GM12878 (cell line): Measurements from ENCODE around the gene PRKAG3.

ENCODE experiments used
- BACH1 ChIP-seq: fragments of 450-650 bp; IDR thresholded peaks from 2 replicates; pipeline ENCODE4 v1.6.1; 2017; ENCODE audit warnings: mild to moderate bottlenecking, borderline replicate concordance
- CEBPZ ChIP-seq: fragments of 150-350 bp; IDR thresholded peaks from 2 replicates; pipeline ENCODE4 v1.6.1; 2016; ENCODE audit warnings: low read depth, low read length
- CHD4 ChIP-seq: fragments of 200-600 bp; sonication (generic); IDR thresholded peaks from 2 replicates; pipeline ENCODE4 v1.6.1; 2016; ENCODE audit warnings: mild to moderate bottlenecking
- CTCF ChIP-seq, 3 experiments: IDR thresholded peaks in 2 of 3; conservative IDR thresholded peaks in 1 of 3; 2 replicates each; pipeline ENCODE4 v1.5.1; 2011; ENCODE audit warnings: low read depth in 3 of 3, low read length in 3 of 3, mild to moderate bottlenecking in 3 of 3, control low read depth in 2 of 3, moderate library complexity in 2 of 3, inconsistent platforms in 1 of 3, mixed read lengths in 1 of 3; ENCODE audit not compliant: control insufficient read depth in 2 of 3, insufficient read depth in 1 of 3; ENCODE audit errors: extremely low read depth in 1 of 3
- EGR1 ChIP-seq, 2 experiments: IDR thresholded peaks; 1 replicate in 1 of 2; 2 replicates in 1 of 2; pipeline ENCODE4 v1.6.1; 2011 to 2012; ENCODE audit warnings: low read depth in 2 of 2, low read length in 2 of 2, borderline replicate concordance in 1 of 2, mild to moderate bottlenecking in 1 of 2, moderate library complexity in 1 of 2
- FOXK2 ChIP-seq: fragments of 450-650 bp; IDR thresholded peaks from 2 replicates; pipeline ENCODE4 v1.6.1; 2017; ENCODE audit warnings: mild to moderate bottlenecking, moderate library complexity
- HDAC2 ChIP-seq: fragments of 200-600 bp; sonication (generic); IDR thresholded peaks from 2 replicates; pipeline ENCODE4 v1.6.1; 2017
- JUND ChIP-seq: IDR thresholded peaks from 2 replicates; pipeline ENCODE4 v1.6.1; 2012; ENCODE audit warnings: low read depth, mild to moderate bottlenecking, low read length, improper control_type of control experiment, moderate library complexity
- MXI1 ChIP-seq: fragments of 150-350 bp; IDR thresholded peaks from 2 replicates; pipeline ENCODE4 v1.6.1; 2011; ENCODE audit warnings: low read depth, mild to moderate bottlenecking, inconsistent platforms, low read length, improper control_type of control experiment
- MYC ChIP-seq: IDR thresholded peaks from 2 replicates; pipeline ENCODE4 v1.6.1; 2011; ENCODE audit warnings: mild to moderate bottlenecking, low read length, moderate library complexity, inconsistent platforms; ENCODE audit not compliant: insufficient read depth, insufficient replicate concordance, insufficient read length, severe bottlenecking
- NFXL1 ChIP-seq: fragments of 450-650 bp; IDR thresholded peaks from 2 replicates; pipeline ENCODE4 v1.6.1; 2017; ENCODE audit warnings: antibody characterized with exemption, mild to moderate bottlenecking, borderline replicate concordance
- POLR2AphosphoS2 ChIP-seq: IDR thresholded peaks from 2 replicates; pipeline ENCODE4 v1.6.1; 2011; ENCODE audit warnings: low read depth, mild to moderate bottlenecking, low read length, improper control_type of control experiment, moderate library complexity
- PRDM15 ChIP-seq: fragments of 450-650 bp; formaldehyde crosslinking; IDR thresholded peaks from 2 replicates; pipeline ENCODE4 v1.4.0; 2020; ENCODE audit warnings: mild to moderate bottlenecking, moderate library complexity
- SPI1 ChIP-seq: IDR thresholded peaks from 2 replicates; pipeline ENCODE4 v1.6.1; 2011; ENCODE audit warnings: low read depth, mild to moderate bottlenecking, low read length, moderate library complexity, borderline replicate concordance; ENCODE audit not compliant: insufficient read depth

DNA sequence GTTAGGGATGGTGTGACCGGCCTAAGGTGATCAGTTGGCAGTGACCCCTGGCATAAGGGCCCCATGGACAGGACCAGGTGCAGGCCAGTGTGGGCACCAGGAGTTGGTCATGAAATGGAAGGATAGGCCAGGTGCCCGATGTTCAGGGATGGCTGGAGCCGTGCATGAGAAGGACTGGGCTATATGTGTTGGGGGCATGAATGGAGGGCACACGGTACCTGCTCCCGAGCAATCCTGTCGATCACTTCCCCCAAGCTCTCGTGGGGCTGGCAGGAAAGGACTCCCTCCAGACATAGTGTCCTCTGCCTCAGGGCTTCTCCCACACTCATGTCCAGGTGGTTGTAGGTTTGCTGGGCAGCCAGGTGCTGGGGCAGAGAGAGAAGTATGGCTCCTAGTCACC lies 7.6 kb downstream of the PRKAG3 start:
- no peak for TF ChIP-seq CTCF (IDR thresholded peaks at IDR 0.05 in 2 of 3, conservative IDR thresholded peaks at IDR 0.05 in 1 of 3; ENCODE audit: control insufficient read depth in 2 of 3, extremely low read depth in 1 of 3, insufficient read depth in 1 of 3, low read depth in 3 of 3, low read length in 3 of 3)
- no peak for TF ChIP-seq JUND
- no peak for TF ChIP-seq POLR2AphosphoS2
- TF ChIP-seq FOXK2: no peak
- TF ChIP-seq NFXL1: no peak
- TF ChIP-seq CHD4: no peak
- TF ChIP-seq CEBPZ: no peak
- no peak for TF ChIP-seq MYC
- TF ChIP-seq BACH1: no peak
- TF ChIP-seq EGR1 (IDR thresholded peaks at IDR 0.05; ENCODE audit: borderline replicate concordance in 1 of 2, low read depth in 2 of 2, low read length in 2 of 2): no peak
- TF ChIP-seq PRDM15 (CRISPR knock-in tag): no peak
- TF ChIP-seq SPI1: no peak
- no peak for TF ChIP-seq HDAC2
- TF ChIP-seq MXI1: no peak
